Neural progenitor cell (in vitro differentiated cells): ENCODE results near the gene SPACA6.

Experiments used
- CTCF ChIP-seq: fragments of 200-600 bp; sonication (generic); IDR thresholded peaks from 2 replicates; pipeline ENCODE4 v1.5.1; 2017; ENCODE audit warnings: antibody characterized with exemption, mild to moderate bottlenecking
- EZH2phosphoT487 ChIP-seq: fragments of 200-600 bp; sonication (generic); IDR thresholded peaks from 2 replicates; pipeline ENCODE4 v1.6.1; 2017; ENCODE audit warnings: antibody characterized with exemption

- TF ChIP-seq CTCF = no peak
- no peak for TF ChIP-seq EZH2phosphoT487
These were observed 42.8 kb downstream of the SPACA6 start for GRCh38 chr19:51735759-51736449.
